A673 (cell line): Measurements from ENCODE around the gene PSMA2. TPM values are rescaled to one million over a fixed set of nuclear protein-coding genes. Genes with fewer than 3 reads are reported as not detected.

ENCODE experiments used
- BruUV-seq: library from RNA; stranded (reverse); fragments of 400-500 nt; replicated peaks from 2 replicates; lab custom pipeline; 2021; lab: Mats Ljungman, UMichigan
- CTCF ChIA-PET: fragments of 300-600 bp; sonication (Branson Sonifier 250); formaldehyde crosslinking; loops from one replicate; lab custom pipeline; 2022; ENCODE audit warnings: antibody characterized with exemption; lab: Charles Lee
- POLR2A ChIA-PET: fragments of 300-600 bp; sonication (Branson Sonifier 250); formaldehyde crosslinking; loops from one replicate; lab custom pipeline; 2022; ENCODE audit warnings: antibody characterized with exemption; ENCODE audit not compliant: low non-redundant PET; lab: Charles Lee
- DNase-seq: peaks from one replicate; pipeline ENCODE4 v3.0.0-alpha.2; 2015; ENCODE audit warnings: low spot score
- H3K27ac ChIP-seq: fragments of 200-600 bp; sonication (generic); 2 replicates; pipeline ENCODE4 v1.5.1; 2016; ENCODE audit warnings: mixed run types, low read depth, mild to moderate bottlenecking, mixed read lengths, antibody characterized with exemption, low read length; ENCODE audit not compliant: poor library complexity, severe bottlenecking
- H3K27me3 ChIP-seq: fragments of 200-600 bp; sonication (generic); replicated peaks from 2 replicates; pipeline ENCODE4 v1.6.1; 2017; ENCODE audit warnings: mixed run types, low read depth, mild to moderate bottlenecking, mixed read lengths, antibody characterized with exemption, low read length; ENCODE audit not compliant: insufficient read depth, poor library complexity
- H3K36me3 ChIP-seq: fragments of 200-600 bp; sonication (generic); 2 replicates; pipeline ENCODE4 v1.6.1; 2016; ENCODE audit warnings: mixed run types, mild to moderate bottlenecking, mixed read lengths, antibody characterized with exemption, low read length; ENCODE audit not compliant: insufficient read depth, poor library complexity, severe bottlenecking
- H3K4me1 ChIP-seq: fragments of 200-600 bp; sonication (generic); 2 replicates; pipeline ENCODE4 v1.6.1; 2017; ENCODE audit warnings: mixed run types, mild to moderate bottlenecking, mixed read lengths, antibody characterized with exemption, low read length; ENCODE audit not compliant: insufficient read depth, poor library complexity, severe bottlenecking
- H3K4me3 ChIP-seq: fragments of 200-600 bp; sonication (generic); 2 replicates; pipeline ENCODE4 v1.5.1; 2016; ENCODE audit warnings: low read depth, mixed run types, mild to moderate bottlenecking, mixed read lengths, low read length; ENCODE audit not compliant: poor library complexity, severe bottlenecking
- H3K9me3 ChIP-seq: fragments of 200-600 bp; sonication (generic); 2 replicates; pipeline ENCODE4 v1.6.1; 2016; ENCODE audit warnings: mixed run types, low read depth, mild to moderate bottlenecking, mixed read lengths, antibody characterized with exemption, low read length; ENCODE audit not compliant: poor library complexity, severe bottlenecking
- CTCF ChIP-seq: fragments of 300-800, 200-600 bp; sonication (generic); conservative IDR thresholded peaks from 2 replicates; pipeline ENCODE4 v1.5.1; 2017; ENCODE audit warnings: low read depth, mild to moderate bottlenecking, antibody characterized with exemption, low read length, moderate library complexity, mixed read lengths
- EZH2 ChIP-seq: fragments of 200-600 bp; sonication (generic); IDR thresholded peaks from 2 replicates; pipeline ENCODE4 v1.6.1; 2017; ENCODE audit warnings: borderline replicate concordance, low read depth, mild to moderate bottlenecking, mixed read lengths, antibody characterized with exemption, low read length; ENCODE audit not compliant: poor library complexity, severe bottlenecking
- intact Hi-C: fragments of 100-400 bp; cut with micrococcal nuclease; formaldehyde crosslinking; loops from one replicate; pipeline ENCODE4 v1.10.0; 2022; ENCODE audit not compliant: unreplicated experiment
- total RNA-seq: library from RNA; stranded (reverse); gene quantifications from 2 replicates; pipeline ENCODE4 v1.2.3, GENCODE V29; 2021

Gene PSMA2
- total RNA-seq, 1 experiment from 2014 or later = 193 TPM

- Histone ChIP-seq H3K27me3 (no peaks in the 10 kb centered on the region), H3K36me3 (no peaks in the 10 kb centered on the region), H3K9me3 (peaks cover 3% of the 10 kb centered on the region), H3K27ac (no peak overlapping the region), H3K4me3 (no peak overlapping the region), H3K4me1 (no peaks in the 10 kb centered on the region)
- TF ChIP-seq EZH2 (no peak), CTCF (no peak)
- no TSS peak for BruUV-seq
- POLR2A ChIA-PET = no interaction called here
- CTCF ChIA-PET = no interaction called here
- intact Hi-C loops = no loop called here
- no peak for DNase-seq
These were observed 48.1 kb upstream of the PSMA2 start for GRCh38 chr7:42980084-42980483.

GRCh38 chr7:42978496-42978895 lies 46.5 kb upstream of the PSMA2 start:
- no TSS peak for BruUV-seq
- intact Hi-C loops = no loop called here
- no peak overlapping the region for H3K27ac ChIP-seq
- ChIA-PET POLR2A (no interaction called here), CTCF (no interaction called here)
- TF ChIP-seq EZH2 (no peak), CTCF (no peak)
- H3K4me1 ChIP-seq = peaks cover 5% of the 10 kb centered on the region
- no peaks in the 10 kb centered on the region for H3K36me3 ChIP-seq
- H3K27me3 ChIP-seq = no peaks in the 10 kb centered on the region
- DNase-seq = no peak
- no peaks in the 10 kb centered on the region for H3K9me3 ChIP-seq
- no peak overlapping the region for H3K4me3 ChIP-seq

GRCh38 chr7:42976371-42976770 lies 44.4 kb upstream of the PSMA2 start:
- Histone ChIP-seq H3K36me3 (no peaks in the 10 kb centered on the region), H3K4me3 (no peak overlapping the region), H3K9me3 (no peaks in the 10 kb centered on the region), H3K27me3 (no peaks in the 10 kb centered on the region), H3K27ac (no peak overlapping the region), H3K4me1 (peaks cover 14% of the 10 kb centered on the region)
- no TSS peak for BruUV-seq
- ChIA-PET POLR2A (no interaction called here), CTCF (no interaction called here)
- DNase-seq = peak; percentile 24
- intact Hi-C loops = no loop called here
- TF ChIP-seq EZH2 = no peak
- no peak for TF ChIP-seq CTCF
